ENCODE data around the gene KCNAB2. TPM values are rescaled to one million over a fixed set of nuclear protein-coding genes. Genes with fewer than 3 reads are reported as not detected.
"Not testable (repeated sequence)": the region's sequence is repeated elsewhere in the genome, so short reads cannot be mapped to it uniquely, and the experiment has no call there.

KCNAB2 gene
- polyA plus RNA-seq, 3 donors: 11.5 to 178 (median 22.7) TPM

DNA sequence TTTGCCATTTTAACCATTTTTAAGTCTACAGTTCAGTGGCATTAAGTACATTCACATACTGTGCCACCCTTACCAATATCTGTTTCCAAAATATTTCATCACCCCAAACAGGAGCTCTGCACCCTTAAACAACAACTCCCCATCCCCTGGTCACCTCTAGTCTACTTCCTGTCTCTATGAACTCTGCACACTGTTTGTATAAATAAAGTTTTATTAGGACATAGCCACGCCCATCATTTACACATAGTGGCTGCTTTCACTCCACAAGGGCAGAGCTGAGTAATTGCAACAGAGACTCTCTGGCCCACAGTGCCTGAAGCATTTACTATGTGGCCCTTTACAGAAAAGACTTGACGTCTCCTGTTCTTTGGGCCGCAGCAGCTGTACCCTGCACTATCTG is 30.1 kb downstream of the KCNAB2 start:
- Mint-ChIP-seq H3K27me3 (ENCODE audit: low read depth in 3 of 3) (peaks cover 0 to 2% (median 0%) of the 10 kb centered on the region in 3 donors), H3K4me3 (no peak overlapping the region), H3K27ac (peak overlapping the region in 2 of 7 donors; percentile 8 to 38), H3K9me3 (peaks cover 0 to 2% (median 0%) of the 10 kb centered on the region in 7 donors), H3K4me1 (no peaks in the 10 kb centered on the region), H3K36me3 (peaks cover 79 to 94% of the 10 kb centered on the region in 2 donors)
- intact Hi-C loops (cut with micrococcal nuclease): no loop called here
- no peak overlapping the region for H2AFZ ChIP-seq (ENCODE audit: insufficient read depth, low read depth, low read length, poor library complexity, severe bottlenecking)
- H3K4me1 ChIP-seq (ENCODE audit: control insufficient read depth in 1 of 2, insufficient read depth in 2 of 2, low read length in 2 of 2): no peaks in the 10 kb centered on the region
- TF ChIP-seq, protein P1, sequence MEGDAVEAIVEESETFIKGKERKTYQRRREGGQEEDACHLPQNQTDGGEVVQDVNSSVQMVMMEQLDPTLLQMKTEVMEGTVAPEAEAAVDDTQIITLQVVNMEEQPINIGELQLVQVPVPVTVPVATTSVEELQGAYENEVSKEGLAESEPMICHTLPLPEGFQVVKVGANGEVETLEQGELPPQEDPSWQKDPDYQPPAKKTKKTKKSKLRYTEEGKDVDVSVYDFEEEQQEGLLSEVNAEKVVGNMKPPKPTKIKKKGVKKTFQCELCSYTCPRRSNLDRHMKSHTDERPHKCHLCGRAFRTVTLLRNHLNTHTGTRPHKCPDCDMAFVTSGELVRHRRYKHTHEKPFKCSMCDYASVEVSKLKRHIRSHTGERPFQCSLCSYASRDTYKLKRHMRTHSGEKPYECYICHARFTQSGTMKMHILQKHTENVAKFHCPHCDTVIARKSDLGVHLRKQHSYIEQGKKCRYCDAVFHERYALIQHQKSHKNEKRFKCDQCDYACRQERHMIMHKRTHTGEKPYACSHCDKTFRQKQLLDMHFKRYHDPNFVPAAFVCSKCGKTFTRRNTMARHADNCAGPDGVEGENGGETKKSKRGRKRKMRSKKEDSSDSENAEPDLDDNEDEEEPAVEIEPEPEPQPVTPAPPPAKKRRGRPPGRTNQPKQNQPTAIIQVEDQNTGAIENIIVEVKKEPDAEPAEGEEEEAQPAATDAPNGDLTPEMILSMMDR (IDR thresholded peaks at IDR 0.05): no peak
- peak overlapping the region in 1 of 2 donors; percentile 38 for H3K27ac ChIP-seq (ENCODE audit: low read depth in 1 of 2, low read length in 2 of 2)
- H3K4me3 ChIP-seq (replicated peaks in 1 of 3; ENCODE audit: low read depth in 2 of 3, low read length in 3 of 3): no peak overlapping the region
- no peak overlapping the region for H3K4me2 ChIP-seq (replicated peaks; ENCODE audit: extremely low read depth, low read length, poor library complexity, severe bottlenecking)
- H3K9me3 ChIP-seq (replicated peaks in 1 of 2; ENCODE audit: control insufficient read depth in 1 of 2, insufficient read depth in 1 of 2, low read length in 2 of 2): no peaks in the 10 kb centered on the region
- peaks cover 27% of the 10 kb centered on the region for H3K79me2 ChIP-seq (ENCODE audit: insufficient read depth, low read length)
- 97% methylated on average over 3 of the region's 3 CpGs for WGBS (ENCODE audit: insufficient coverage)
- no peaks in the 10 kb centered on the region for H3K27me3 ChIP-seq (ENCODE audit: control insufficient read depth in 2 of 2, insufficient read depth in 2 of 2, low read length in 2 of 2)
- peaks cover 99% of the 10 kb centered on the region for H4K20me1 ChIP-seq (ENCODE audit: insufficient read depth, low read length)
- H3K9ac ChIP-seq (ENCODE audit: insufficient read depth, low read length, poor library complexity, severe bottlenecking): no peak overlapping the region
- H3K36me3 ChIP-seq (replicated peaks in 1 of 2; ENCODE audit: control insufficient read depth in 1 of 2, insufficient read depth in 2 of 2, low read length in 2 of 2): peaks cover 93 to 98% of the 10 kb centered on the region in 2 donors
- DNase-seq: no peak

DNA sequence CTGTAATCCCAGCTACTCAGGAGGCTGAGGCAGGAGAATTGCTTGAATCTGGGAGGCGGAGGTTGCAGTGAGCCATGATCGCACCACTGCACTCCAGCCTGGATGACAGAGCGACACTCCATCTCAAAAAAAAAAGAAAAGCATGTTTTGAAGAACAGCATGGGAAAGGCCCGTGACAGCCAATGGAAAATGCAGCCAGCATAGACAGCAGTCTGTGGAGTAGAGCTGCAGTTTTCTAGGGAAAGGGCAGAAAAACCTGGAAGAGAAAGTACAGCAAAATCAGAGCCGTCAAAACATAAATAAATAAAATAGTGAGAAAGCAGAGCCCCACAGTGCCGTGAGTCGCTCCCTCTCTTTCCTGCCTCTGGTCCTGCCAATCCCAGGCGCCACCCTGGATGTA is 31.4 kb downstream of the KCNAB2 start:
- DNase-seq; intact Hi-C loops (cut with micrococcal nuclease); H2AFZ ChIP-seq (ENCODE audit: insufficient read depth, low read depth, low read length, poor library complexity, severe bottlenecking); H3K4me2 ChIP-seq (replicated peaks; ENCODE audit: extremely low read depth, low read length, poor library complexity, severe bottlenecking); H3K9ac ChIP-seq (ENCODE audit: insufficient read depth, low read length, poor library complexity, severe bottlenecking); H3K4me1 ChIP-seq (ENCODE audit: control insufficient read depth in 1 of 2, insufficient read depth in 2 of 2, low read length in 2 of 2); H3K27me3 ChIP-seq (ENCODE audit: control insufficient read depth in 2 of 2, insufficient read depth in 2 of 2, low read length in 2 of 2); H3K4me3 Mint-ChIP-seq; H3K27ac ChIP-seq (ENCODE audit: low read depth in 1 of 2, low read length in 2 of 2); H3K4me3 ChIP-seq (replicated peaks in 1 of 3; ENCODE audit: low read depth in 2 of 3, low read length in 3 of 3); H3K9me3 Mint-ChIP-seq; H3K9me3 ChIP-seq (replicated peaks in 1 of 2; ENCODE audit: control insufficient read depth in 1 of 2, insufficient read depth in 1 of 2, low read length in 2 of 2); H3K27me3 Mint-ChIP-seq (ENCODE audit: low read depth in 3 of 3); H3K4me1 Mint-ChIP-seq: not testable (repeated sequence)
- WGBS (ENCODE audit: insufficient coverage): 100% methylated on average over 4 of the region's 8 CpGs
- Mint-ChIP-seq H3K36me3 (peaks cover 88 to 99% of the 10 kb centered on the region in 2 donors), H3K27ac (peak overlapping the region in 2 of 7 donors; percentile 7 to 85)
- Histone ChIP-seq H4K20me1 (ENCODE audit: insufficient read depth, low read length) (peaks cover 99% of the 10 kb centered on the region), H3K36me3 (replicated peaks in 1 of 2; ENCODE audit: control insufficient read depth in 1 of 2, insufficient read depth in 2 of 2, low read length in 2 of 2) (peaks cover 94 to 99% of the 10 kb centered on the region in 2 donors), H3K79me2 (ENCODE audit: insufficient read depth, low read length) (peaks cover 21% of the 10 kb centered on the region)
